Measurements from ENCODE around the gene SLC22A17. TPM values are rescaled to one million over a fixed set of nuclear protein-coding genes. Genes with fewer than 3 reads are reported as not detected.
A peak's percentile ranks its signal among the peaks of the same experiment; 100 is the strongest.

The SLC22A17 gene
- total and polyA plus RNA-seq, 9 donors: 8.9 to 48.0 (median 34.3) TPM

DNA sequence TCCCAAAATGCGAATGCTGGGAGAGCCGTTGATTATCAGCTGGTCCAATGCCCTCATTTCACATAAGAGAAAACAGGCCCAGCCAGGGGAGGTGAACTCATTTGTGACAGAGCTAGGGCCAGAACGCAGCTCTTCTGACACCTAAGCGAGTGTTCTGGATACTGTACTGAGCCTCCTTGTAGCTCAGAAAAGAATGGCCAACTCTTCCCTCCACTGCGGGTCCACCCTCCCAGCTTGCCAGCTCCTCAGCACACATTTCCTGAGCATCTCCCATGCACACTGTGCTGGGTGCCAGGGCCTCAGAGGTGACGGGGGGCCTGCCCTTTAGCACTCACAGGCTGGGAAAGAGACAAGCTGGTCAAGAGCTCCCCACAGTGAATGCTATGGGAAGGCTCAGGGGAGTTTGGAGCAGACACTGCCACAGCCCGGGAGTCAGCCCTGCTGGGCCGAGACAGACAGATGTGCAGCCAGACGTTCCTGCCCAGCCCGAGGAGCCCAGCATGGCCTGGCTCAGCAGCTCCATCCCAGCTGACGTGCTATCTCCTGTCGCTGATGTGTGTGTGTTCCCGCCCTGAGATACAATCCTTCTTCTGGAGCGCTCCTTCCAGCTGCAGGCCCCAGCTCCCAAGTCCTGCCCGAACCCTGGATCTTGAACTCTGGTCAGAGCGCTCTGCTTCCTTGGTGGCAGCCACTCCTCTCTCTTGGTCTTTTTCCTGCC lies 27.7 kb upstream of the SLC22A17 start:
- intact Hi-C loops (cut with DNase I): loop anchor here in 2 of 4 donors (5.0 kb wide), 2 partner anchors 53 to 113 kb away; no protein-coding TSS in a partner anchor
- DNase-seq: no peak
- no peaks in the 10 kb centered on the region for H3K36me3 ChIP-seq
- no peak overlapping the region for H3K4me3 ChIP-seq
- H3K27ac ChIP-seq: no peak overlapping the region
- TF ChIP-seq CTCF (IDR thresholded peaks at IDR 0.05) (no peak), POLR2A (IDR thresholded peaks at IDR 0.05) (no peak), EP300 (IDR thresholded peaks at IDR 0.05) (no peak)
- no peaks in the 10 kb centered on the region for H3K9me3 ChIP-seq
- H3K27me3 ChIP-seq: no peaks in the 10 kb centered on the region
- 37 to 54% (median 47%) methylated on average over 16 of the region's 16 CpGs for WGBS, 3 donors
- no peaks in the 10 kb centered on the region for H3K4me1 ChIP-seq (ENCODE audit: insufficient read depth)

- Histone ChIP-seq H3K27me3 (no peaks in the 10 kb centered on the region), H3K4me1 (ENCODE audit: insufficient read depth) (no peaks in the 10 kb centered on the region), H3K27ac (no peak overlapping the region), H3K9me3 (no peaks in the 10 kb centered on the region), H3K36me3 (no peaks in the 10 kb centered on the region), H3K4me3 (no peak overlapping the region)
- DNase-seq: peak; percentile 28 to 66 (median 58)
- intact Hi-C loops (cut with DNase I): loop anchor here (5.0 to 10.0 kb wide), 4 partner anchors 52 to 115 kb away; no protein-coding TSS in a partner anchor
- 34 to 42% (median 38%) methylated on average over 12 of the region's 12 CpGs for WGBS, 3 donors
- peak; percentile 59 to 76 (median 63) for TF ChIP-seq CTCF (IDR thresholded peaks at IDR 0.05)
- TF ChIP-seq POLR2A (IDR thresholded peaks at IDR 0.05): no peak
These were observed 26.9 kb upstream of the SLC22A17 start for GRCh38 chr14:23379366-23380196.

- TF ChIP-seq POLR2A (IDR thresholded peaks at IDR 0.05): no peak
- no peak for TF ChIP-seq CTCF (IDR thresholded peaks at IDR 0.05)
- no peak for TF ChIP-seq EP300 (IDR thresholded peaks at IDR 0.05)
- H3K4me1 ChIP-seq (ENCODE audit: insufficient read depth): no peaks in the 10 kb centered on the region
- 76 to 79% (median 77%) methylated on average over 11 of the region's 11 CpGs for WGBS, 3 donors
- no peak overlapping the region for H3K27ac ChIP-seq
- H3K27me3 ChIP-seq: no peaks in the 10 kb centered on the region
- intact Hi-C loops (cut with DNase I): loop anchor here (5.0 to 10.0 kb wide), 3 partner anchors 51 to 114 kb away; no protein-coding TSS in a partner anchor
- no peaks in the 10 kb centered on the region for H3K9me3 ChIP-seq
- DNase-seq: no peak
- H3K36me3 ChIP-seq: no peaks in the 10 kb centered on the region
- no peak overlapping the region for H3K4me3 ChIP-seq
These were observed 26.0 kb upstream of the SLC22A17 start for GRCh38 chr14:23378612-23379220.

Measured in ovary (tissue), 9 donors.